ENCODE measurements around the gene ZNF486.

ZNF486 gene

DNA sequence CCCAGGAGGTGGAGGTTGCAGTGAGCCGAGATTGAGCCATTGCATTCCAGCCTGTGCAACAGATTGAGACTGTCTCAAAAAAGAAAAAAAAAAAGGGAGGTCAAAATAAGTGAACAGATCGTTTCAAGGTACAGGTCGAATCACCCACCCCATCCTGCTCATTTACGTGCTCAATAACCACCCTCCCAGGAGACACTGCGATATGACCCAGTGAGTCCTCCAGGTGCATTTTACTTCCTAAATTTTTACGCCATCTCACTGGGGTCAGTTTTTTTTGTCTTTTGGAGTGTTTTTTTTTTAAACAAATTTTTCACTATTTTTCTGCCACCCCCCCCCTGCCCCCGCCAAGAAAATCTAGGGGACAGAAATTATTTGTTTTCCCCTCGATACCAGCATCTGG is 68.1 kb downstream of the ZNF486 start:
- no peaks in the 10 kb centered on the region for H3K9me2 ChIP-seq (replicated peaks; ENCODE audit: insufficient read depth, low read length)
- peak overlapping the region; percentile 21 for H3K4me3 ChIP-seq (ENCODE audit: insufficient read depth, low read length, poor library complexity, severe bottlenecking)
- peaks cover 29% of the 10 kb centered on the region for H3K36me3 ChIP-seq (ENCODE audit: low read length)
- TF ChIP-seq, protein P1, sequence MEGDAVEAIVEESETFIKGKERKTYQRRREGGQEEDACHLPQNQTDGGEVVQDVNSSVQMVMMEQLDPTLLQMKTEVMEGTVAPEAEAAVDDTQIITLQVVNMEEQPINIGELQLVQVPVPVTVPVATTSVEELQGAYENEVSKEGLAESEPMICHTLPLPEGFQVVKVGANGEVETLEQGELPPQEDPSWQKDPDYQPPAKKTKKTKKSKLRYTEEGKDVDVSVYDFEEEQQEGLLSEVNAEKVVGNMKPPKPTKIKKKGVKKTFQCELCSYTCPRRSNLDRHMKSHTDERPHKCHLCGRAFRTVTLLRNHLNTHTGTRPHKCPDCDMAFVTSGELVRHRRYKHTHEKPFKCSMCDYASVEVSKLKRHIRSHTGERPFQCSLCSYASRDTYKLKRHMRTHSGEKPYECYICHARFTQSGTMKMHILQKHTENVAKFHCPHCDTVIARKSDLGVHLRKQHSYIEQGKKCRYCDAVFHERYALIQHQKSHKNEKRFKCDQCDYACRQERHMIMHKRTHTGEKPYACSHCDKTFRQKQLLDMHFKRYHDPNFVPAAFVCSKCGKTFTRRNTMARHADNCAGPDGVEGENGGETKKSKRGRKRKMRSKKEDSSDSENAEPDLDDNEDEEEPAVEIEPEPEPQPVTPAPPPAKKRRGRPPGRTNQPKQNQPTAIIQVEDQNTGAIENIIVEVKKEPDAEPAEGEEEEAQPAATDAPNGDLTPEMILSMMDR (IDR thresholded peaks at IDR 0.05; ENCODE audit: insufficient read depth, low read length, poor library complexity, severe bottlenecking): no peak
- peaks cover 73% of the 10 kb centered on the region for H3K79me2 ChIP-seq (ENCODE audit: insufficient read depth, low read length)
- no peak overlapping the region for H2AFZ ChIP-seq (ENCODE audit: low read depth, low read length, severe bottlenecking)
- no peaks in the 10 kb centered on the region for H3K9me3 ChIP-seq (ENCODE audit: insufficient read depth, low read length)
- no peak overlapping the region for H3K27ac ChIP-seq (ENCODE audit: low read depth, low read length)
- H3K4me2 ChIP-seq (ENCODE audit: low read depth, low read length, poor library complexity, severe bottlenecking): peak overlapping the region; percentile 78
- H3K27me3 ChIP-seq (ENCODE audit: low read length): no peaks in the 10 kb centered on the region
- no peak overlapping the region for H3K9ac ChIP-seq (ENCODE audit: low read length)
- H3F3A ChIP-seq (ENCODE audit: insufficient read depth): no peaks in the 10 kb centered on the region; the same call in 1 of the 2 replicates
- no peaks in the 10 kb centered on the region for H4K20me1 ChIP-seq (ENCODE audit: low read depth, low read length)

GRCh38 chr19:20237773-20238623 is 71.0 kb downstream of the ZNF486 start:
- no peaks in the 10 kb centered on the region for H3K9me2 ChIP-seq (replicated peaks; ENCODE audit: insufficient read depth, low read length)
- peak overlapping the region; percentile 81 for H2AFZ ChIP-seq (ENCODE audit: low read depth, low read length, severe bottlenecking)
- no peak for TF ChIP-seq EZH2phosphoT487 (conservative IDR thresholded peaks at IDR 0.05; ENCODE audit: low read length)
- TF ChIP-seq, protein P1 (IDR thresholded peaks at IDR 0.05; ENCODE audit: insufficient read depth, low read length, poor library complexity, severe bottlenecking): no peak
- no peaks in the 10 kb centered on the region; the same call in 1 of the 2 replicates for H3F3A ChIP-seq (ENCODE audit: insufficient read depth)
- peak overlapping the region; percentile 71 for H3K27ac ChIP-seq (ENCODE audit: low read depth, low read length)
- no peaks in the 10 kb centered on the region for H4K20me1 ChIP-seq (ENCODE audit: low read depth, low read length)
- peak overlapping the region; percentile 78 for H3K4me2 ChIP-seq (ENCODE audit: low read depth, low read length, poor library complexity, severe bottlenecking)
- H3K4me3 ChIP-seq (ENCODE audit: insufficient read depth, low read length, poor library complexity, severe bottlenecking): peak overlapping the region; percentile 84
- no peaks in the 10 kb centered on the region for H3K27me3 ChIP-seq (ENCODE audit: low read length)
- H3K9me3 ChIP-seq (ENCODE audit: insufficient read depth, low read length): no peaks in the 10 kb centered on the region
- H3K9ac ChIP-seq (ENCODE audit: low read length): peak overlapping the region; percentile 69
- H3K79me2 ChIP-seq (ENCODE audit: insufficient read depth, low read length): peaks cover 51% of the 10 kb centered on the region
- H3K36me3 ChIP-seq (ENCODE audit: low read length): peaks cover 8% of the 10 kb centered on the region

DNA sequence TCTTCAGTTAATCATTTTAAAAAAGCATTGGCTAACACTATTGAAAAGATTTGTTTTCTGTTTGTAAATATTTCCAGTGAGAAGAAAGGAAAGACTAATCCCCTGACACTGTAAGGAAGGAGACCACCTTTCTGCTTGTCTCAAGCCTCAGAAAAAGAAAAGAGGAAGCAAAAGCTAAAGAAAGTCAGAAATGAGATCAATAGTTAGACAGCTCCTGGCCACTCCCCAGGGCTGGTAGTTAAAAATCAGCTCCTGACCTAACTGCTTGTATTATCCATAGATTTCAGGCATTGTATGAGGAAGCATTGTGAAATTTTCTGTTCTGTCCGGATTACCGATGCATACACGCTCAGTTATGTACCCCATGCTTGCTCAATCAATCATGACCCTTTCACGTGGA is 76.6 kb downstream of the ZNF486 start:
- no peaks in the 10 kb centered on the region for H3K27me3 ChIP-seq (ENCODE audit: low read length)
- H4K20me1 ChIP-seq (ENCODE audit: low read depth, low read length): no peaks in the 10 kb centered on the region
- H3F3A ChIP-seq (ENCODE audit: insufficient read depth): no peaks in the 10 kb centered on the region
- H3K36me3 ChIP-seq (ENCODE audit: low read length): no peaks in the 10 kb centered on the region
- no peaks in the 10 kb centered on the region for H3K9me3 ChIP-seq (ENCODE audit: insufficient read depth, low read length)
- no peak overlapping the region for H3K27ac ChIP-seq (ENCODE audit: low read depth, low read length)
- no peaks in the 10 kb centered on the region for H3K9me2 ChIP-seq (replicated peaks; ENCODE audit: insufficient read depth, low read length)
- no peak overlapping the region for H3K9ac ChIP-seq (ENCODE audit: low read length)
- no peaks in the 10 kb centered on the region for H3K79me2 ChIP-seq (ENCODE audit: insufficient read depth, low read length)
- H2AFZ ChIP-seq (ENCODE audit: low read depth, low read length, severe bottlenecking): no peak overlapping the region
- no peak overlapping the region for H3K4me3 ChIP-seq (ENCODE audit: insufficient read depth, low read length, poor library complexity, severe bottlenecking)
- TF ChIP-seq, protein P1 (IDR thresholded peaks at IDR 0.05; ENCODE audit: insufficient read depth, low read length, poor library complexity, severe bottlenecking): no peak
- no peak for TF ChIP-seq EZH2phosphoT487 (conservative IDR thresholded peaks at IDR 0.05; ENCODE audit: low read length)
- H3K4me2 ChIP-seq (ENCODE audit: low read depth, low read length, poor library complexity, severe bottlenecking): no peak overlapping the region

Measured in SU-DHL-6 (cell line).